GM12878 (cell line): ENCODE results near the gene JAKMIP1. TPM values are rescaled to one million over a fixed set of nuclear protein-coding genes. Genes with fewer than 3 reads are reported as not detected.
A peak's percentile ranks its signal among the peaks of the same experiment; 100 is the strongest.

ENCODE experiments used
- ATAC-seq: fragments of 200-7000 bp; cut with Tn5 transposase; 3 replicates; pipeline ENCODE4 v1.9.1; 2020; ENCODE audit warnings: mild to moderate bottlenecking, moderate library complexity
- BruUV-seq: library from RNA; stranded (reverse); fragments of 400-500 nt; replicated peaks from 2 replicates; lab custom pipeline; 2021; lab: Mats Ljungman, UMichigan
- CTCF ChIA-PET: fragments of 300-600 bp; sonication (Branson Sonifier 250); formaldehyde crosslinking; extraction: SDS; loops from one replicate; lab custom pipeline; 2021; ENCODE audit warnings: inconsistent platforms; lab: Yijun Ruan, JAX
- POLR2A ChIA-PET: fragments of 350-600 bp; formaldehyde crosslinking; extraction: SDS; loops from one replicate; lab custom pipeline; 2021; ENCODE audit warnings: inconsistent platforms; lab: Charles Lee
- RAD21 ChIA-PET: fragments of 300-600 bp; sonication (Branson Sonifier 250); formaldehyde crosslinking; loops from one replicate; lab custom pipeline; 2023; ENCODE audit warnings: antibody characterized with exemption; ENCODE audit not compliant: unreplicated experiment; lab: Charles Lee
- SMC1A ChIA-PET: fragments of 300-600 bp; sonication (Branson Sonifier 250); formaldehyde crosslinking; loops from one replicate; lab custom pipeline; 2023; ENCODE audit not compliant: unreplicated experiment, uncharacterized antibody; lab: Charles Lee
- DNase-seq: peaks from one replicate; pipeline ENCODE4 v3.0.0-alpha.2; 2011; ENCODE audit warnings: low read depth, low spot score
- FAIRE-seq: peaks from 3 replicates; lab custom pipeline; 2011; peaks lifted over from hg19 to GRCh38; lab: Jason Lieb, UNC
- H2AFZ ChIP-seq: 2 replicates; pipeline ENCODE4 v1.6.0; 2011; ENCODE audit warnings: low read depth, low read length, control low read depth; ENCODE audit not compliant: control insufficient read depth
- H3K27ac ChIP-seq: 2 replicates; pipeline ENCODE4 v1.5.1; 2011; ENCODE audit warnings: control low read depth; ENCODE audit not compliant: control insufficient read depth, insufficient read depth
- H3K27me3 ChIP-seq, 2 experiments: replicated peaks in 1 of 2; 2 replicates each; pipeline versions ENCODE4 v1.6.0 to v1.6.1; 2011; ENCODE audit warnings: low read length in 1 of 2; ENCODE audit not compliant: control insufficient read depth in 2 of 2, insufficient read depth in 2 of 2
- H3K36me3 ChIP-seq, 2 experiments: 2 replicates each; pipeline ENCODE4 v1.5.1; 2011; ENCODE audit warnings: low read length in 1 of 2; ENCODE audit not compliant: control insufficient read depth in 2 of 2, insufficient read depth in 2 of 2
- H3K4me1 ChIP-seq: 2 replicates; pipeline ENCODE4 v1.6.1; 2011; ENCODE audit warnings: mild to moderate bottlenecking, low read length, moderate library complexity, mixed read lengths; ENCODE audit not compliant: control insufficient read depth, insufficient read depth
- H3K4me2 ChIP-seq: 2 replicates; pipeline ENCODE4 v1.6.0; 2011; ENCODE audit warnings: control low read depth; ENCODE audit not compliant: control insufficient read depth, insufficient read depth
- H3K4me3 ChIP-seq: fragments of 200-600 bp; sonication (generic); 2 replicates; pipeline ENCODE4 v1.5.1; 2016
- H3K79me2 ChIP-seq: 2 replicates; pipeline ENCODE4 v1.6.0; 2011; ENCODE audit warnings: low read length; ENCODE audit not compliant: control insufficient read depth, insufficient read depth
- H3K9ac ChIP-seq: 2 replicates; pipeline ENCODE4 v1.8.0; 2011; ENCODE audit warnings: low read length, control low read depth, mixed read lengths; ENCODE audit not compliant: control insufficient read depth, insufficient read depth
- H3K9me3 ChIP-seq: replicated peaks from 3 replicates; pipeline ENCODE4 v1.5.1; 2011; ENCODE audit warnings: mild to moderate bottlenecking, low read length; ENCODE audit not compliant: control insufficient read depth, insufficient read depth
- H4K20me1 ChIP-seq: 2 replicates; pipeline ENCODE4 v1.6.0; 2011; ENCODE audit not compliant: control insufficient read depth, insufficient read depth
- BCL11A ChIP-seq: IDR thresholded peaks from 2 replicates; pipeline ENCODE4 v1.6.1; 2011; ENCODE audit warnings: low read depth, low read length
- BCL3 ChIP-seq: IDR thresholded peaks from 2 replicates; pipeline ENCODE4 v1.6.1; 2011; ENCODE audit warnings: borderline replicate concordance, low read depth, mild to moderate bottlenecking, moderate library complexity, low read length; ENCODE audit not compliant: insufficient read depth, poor library complexity, severe bottlenecking
- CREM ChIP-seq: IDR thresholded peaks from 2 replicates; pipeline ENCODE4 v1.6.1; 2014; ENCODE audit warnings: antibody characterized with exemption, low read depth
- EED ChIP-seq: sonication (generic); IDR thresholded peaks from 2 replicates; pipeline ENCODE4 v1.6.1; 2016; ENCODE audit warnings: antibody characterized with exemption, low read depth
- EGR1 ChIP-seq, 2 experiments: IDR thresholded peaks; 1 replicate in 1 of 2; 2 replicates in 1 of 2; pipeline ENCODE4 v1.6.1; 2011 to 2012; ENCODE audit warnings: low read depth in 2 of 2, low read length in 2 of 2, borderline replicate concordance in 1 of 2, mild to moderate bottlenecking in 1 of 2, moderate library complexity in 1 of 2
- IRF4 ChIP-seq: IDR thresholded peaks from 2 replicates; pipeline ENCODE4 v1.6.1; 2011; ENCODE audit warnings: low read depth, low read length
- NBN ChIP-seq: fragments of 450-650 bp; IDR thresholded peaks from 2 replicates; pipeline ENCODE4 v1.6.1; 2016
- WGBS: methylation state at CpG from one replicate; pipeline ENCODE4 v1.1.6; 2016; ENCODE audit warnings: low lambda C conversion rate; ENCODE audit not compliant: insufficient replicate concordance, insufficient coverage; ENCODE audit errors: missing lambda C conversion rate; 5-methylcytosine and 5-hydroxymethylcytosine counted together
- in situ Hi-C: fragments of 300-500 bp; cut with MboI; formaldehyde crosslinking; loops from 9 replicates; pipeline ENCODE4 v1.14.3; 2018; ENCODE audit warnings: mixed read lengths
- intact Hi-C: fragments of 100-400 bp; cut with micrococcal nuclease; formaldehyde crosslinking; loops from one replicate; pipeline ENCODE4 v1.14.2; 2022; ENCODE audit not compliant: unreplicated experiment
- polyA plus RNA-seq, 11 experiments: library from polyadenylated mRNA; depleted of rRNA in 4 of 11; unstranded in 6 of 11; stranded (reverse) in 5 of 11; fragments of >200 nt; fragmentation: Nextera tagmentation in 4 of 11; fragmentation: Illumina TruSeq in 1 of 11; extraction: Ambion mirVana in 4 of 11; extraction: Trizol in 1 of 11; gene quantifications; 1 replicate in 1 of 11; 2 replicates in 10 of 11; pipeline versions ENCODE4 v1.2.1 to v1.2.3, GENCODE V29; 2011 to 2016; ENCODE audit warnings: inconsistent platforms in 2 of 11, missing spikeins in 2 of 11, low read depth in 1 of 11
- total RNA-seq, 4 experiments: library from RNA; depleted of rRNA in 3 of 4; stranded (reverse); fragments of >200 nt in 3 of 4; fragmentation: Illumina TruSeq in 1 of 4; extraction: Trizol in 1 of 4; gene quantifications; 2 replicates each; pipeline versions ENCODE4 v1.2.1 to v1.2.3, GENCODE V29; 2013 to 2021
- TF ChIP-seq, protein P1 (sequence below): fragments of 450-650 bp; formaldehyde crosslinking; IDR thresholded peaks from 2 replicates; pipeline ENCODE4 v1.4.0; 2022; ENCODE audit warnings: mild to moderate bottlenecking, moderate library complexity
- TF ChIP-seq, protein P2 (sequence below): fragments of 450-650 bp; conservative IDR thresholded peaks from 2 replicates; pipeline ENCODE4 v1.6.1; 2017; ENCODE audit warnings: mild to moderate bottlenecking, moderate library complexity
- TF ChIP-seq, protein P3 (sequence below): IDR thresholded peaks from 2 replicates; pipeline ENCODE4 v1.6.1; 2012; ENCODE audit warnings: low read depth, low read length, improper control_type of control experiment

JAKMIP1 gene
- total and polyA plus RNA-seq, 10 of the 15 experiments (the other 5 are each of a cell fraction or from before 2014, with no cell fraction given): 0.52 to 16.7 (median 12.3) TPM

DNA sequence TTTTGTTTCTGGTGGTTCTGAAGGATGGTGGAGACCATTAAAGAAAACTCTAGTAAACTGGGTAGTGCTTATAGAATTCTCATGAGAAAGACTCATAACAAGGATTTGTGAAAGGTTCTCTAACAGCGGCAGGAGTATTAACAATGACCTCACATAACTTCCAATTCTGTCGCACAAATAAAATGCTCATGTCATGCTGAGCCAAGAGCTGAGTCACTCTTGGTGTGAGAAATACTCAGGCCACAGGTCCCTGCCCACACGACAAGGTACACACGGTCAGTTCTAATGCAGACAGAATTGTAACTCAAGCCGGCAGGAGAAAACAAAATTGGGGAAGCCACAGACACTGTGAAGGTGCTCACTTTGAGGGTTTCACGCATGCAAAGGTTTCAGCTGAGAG lies 147.7 kb downstream of the JAKMIP1 start:
- H2AFZ ChIP-seq: no peak overlapping the region
- no peak overlapping the region for H3K4me2 ChIP-seq
- ATAC-seq: no peak
- H3K36me3 ChIP-seq: peaks cover 1 to 5% of the 10 kb centered on the region in 2 experiments; a peak in 3 of 4 replicates
- ChIA-PET CTCF (interaction anchor here (0.6 kb wide), 1 partner anchor 31 kb away, joined by 3 read pairs; no protein-coding TSS in a partner anchor), SMC1A (no interaction called here), POLR2A (interaction anchor here (0.7 kb wide), 1 partner anchor 67 kb away, joined by 5 read pairs; no protein-coding TSS in a partner anchor), RAD21 (interaction anchor here (0.7 kb wide), 1 partner anchor 19 kb away, joined by 6 read pairs; no protein-coding TSS in a partner anchor)
- intact Hi-C loops: no loop called here
- no peaks in the 10 kb centered on the region for H4K20me1 ChIP-seq
- BruUV-seq: no TSS peak
- in situ Hi-C loops: no loop called here
- H3K9me3 ChIP-seq: peaks cover 4% of the 10 kb centered on the region; the same call in 1 of the 3 replicates
- no peaks in the 10 kb centered on the region for H3K4me1 ChIP-seq
- no peak for DNase-seq
- WGBS: 82% methylated on average over 6 of the region's 6 CpGs
- FAIRE-seq: no peak
- no peaks in the 10 kb centered on the region for H3K79me2 ChIP-seq
- TF ChIP-seq IRF4 (no peak), NBN (no peak), BCL3 (peak; percentile 67)
- H3K27me3 ChIP-seq: no peaks in the 10 kb centered on the region
- no peak overlapping the region for H3K4me3 ChIP-seq
- no peak overlapping the region for H3K9ac ChIP-seq
- no peak overlapping the region for H3K27ac ChIP-seq

- no peak for ATAC-seq
- intact Hi-C loops (no loop called here), in situ Hi-C loops (no loop called here)
- Histone ChIP-seq H3K9me3 (no peaks in the 10 kb centered on the region), H3K4me1 (no peaks in the 10 kb centered on the region), H4K20me1 (no peaks in the 10 kb centered on the region), H3K79me2 (no peaks in the 10 kb centered on the region), H3K4me3 (no peak overlapping the region), H3K27me3 (no peaks in the 10 kb centered on the region; a peak in 1 of 4 replicates), H3K36me3 (no peaks in the 10 kb centered on the region; a peak in 1 of 4 replicates), H3K9ac (no peak overlapping the region), H2AFZ (no peak overlapping the region), H3K27ac (no peak overlapping the region), H3K4me2 (no peak overlapping the region)
- BruUV-seq: no TSS peak
- ChIA-PET RAD21 (no interaction called here), SMC1A (no interaction called here), POLR2A (no interaction called here), CTCF (no interaction called here)
- no peak for DNase-seq
- WGBS: 62% methylated on average over 17 of the region's 17 CpGs
- no peak for FAIRE-seq
- TF ChIP-seq EGR1 (IDR thresholded peaks at IDR 0.05; ENCODE audit: borderline replicate concordance in 1 of 2, low read depth in 2 of 2, low read length in 2 of 2) (no peak), BCL11A (no peak), EED (no peak), CREM (no peak)
- TF ChIP-seq, protein P1, sequence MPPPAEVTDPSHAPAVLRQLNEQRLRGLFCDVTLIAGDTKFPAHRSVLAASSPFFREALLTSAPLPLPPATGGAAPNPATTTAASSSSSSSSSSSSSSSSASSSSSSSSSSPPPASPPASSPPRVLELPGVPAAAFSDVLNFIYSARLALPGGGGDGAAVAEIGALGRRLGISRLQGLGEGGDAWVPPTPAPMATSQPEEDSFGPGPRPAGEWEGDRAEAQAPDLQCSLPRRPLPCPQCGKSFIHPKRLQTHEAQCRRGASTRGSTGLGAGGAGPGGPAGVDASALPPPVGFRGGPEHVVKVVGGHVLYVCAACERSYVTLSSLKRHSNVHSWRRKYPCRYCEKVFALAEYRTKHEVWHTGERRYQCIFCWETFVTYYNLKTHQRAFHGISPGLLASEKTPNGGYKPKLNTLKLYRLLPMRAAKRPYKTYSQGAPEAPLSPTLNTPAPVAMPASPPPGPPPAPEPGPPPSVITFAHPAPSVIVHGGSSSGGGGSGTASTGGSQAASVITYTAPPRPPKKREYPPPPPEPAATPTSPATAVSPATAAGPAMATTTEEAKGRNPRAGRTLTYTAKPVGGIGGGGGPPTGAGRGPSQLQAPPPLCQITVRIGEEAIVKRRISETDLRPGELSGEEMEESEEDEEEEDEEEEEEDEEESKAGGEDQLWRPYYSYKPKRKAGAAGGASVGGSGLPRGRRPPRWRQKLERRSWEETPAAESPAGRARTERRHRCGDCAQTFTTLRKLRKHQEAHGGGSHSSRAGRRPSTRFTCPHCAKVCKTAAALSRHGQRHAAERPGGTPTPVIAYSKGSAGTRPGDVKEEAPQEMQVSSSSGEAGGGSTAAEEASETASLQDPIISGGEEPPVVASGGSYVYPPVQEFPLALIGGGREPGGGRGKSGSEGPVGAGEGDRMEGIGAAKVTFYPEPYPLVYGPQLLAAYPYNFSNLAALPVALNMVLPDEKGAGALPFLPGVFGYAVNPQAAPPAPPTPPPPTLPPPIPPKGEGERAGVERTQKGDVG (CRISPR knock-in tag): no peak
- TF ChIP-seq, protein P2, sequence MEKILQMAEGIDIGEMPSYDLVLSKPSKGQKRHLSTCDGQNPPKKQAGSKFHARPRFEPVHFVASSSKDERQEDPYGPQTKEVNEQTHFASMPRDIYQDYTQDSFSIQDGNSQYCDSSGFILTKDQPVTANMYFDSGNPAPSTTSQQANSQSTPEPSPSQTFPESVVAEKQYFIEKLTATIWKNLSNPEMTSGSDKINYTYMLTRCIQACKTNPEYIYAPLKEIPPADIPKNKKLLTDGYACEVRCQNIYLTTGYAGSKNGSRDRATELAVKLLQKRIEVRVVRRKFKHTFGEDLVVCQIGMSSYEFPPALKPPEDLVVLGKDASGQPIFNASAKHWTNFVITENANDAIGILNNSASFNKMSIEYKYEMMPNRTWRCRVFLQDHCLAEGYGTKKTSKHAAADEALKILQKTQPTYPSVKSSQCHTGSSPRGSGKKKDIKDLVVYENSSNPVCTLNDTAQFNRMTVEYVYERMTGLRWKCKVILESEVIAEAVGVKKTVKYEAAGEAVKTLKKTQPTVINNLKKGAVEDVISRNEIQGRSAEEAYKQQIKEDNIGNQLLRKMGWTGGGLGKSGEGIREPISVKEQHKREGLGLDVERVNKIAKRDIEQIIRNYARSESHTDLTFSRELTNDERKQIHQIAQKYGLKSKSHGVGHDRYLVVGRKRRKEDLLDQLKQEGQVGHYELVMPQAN: no peak
- TF ChIP-seq, protein P3, sequence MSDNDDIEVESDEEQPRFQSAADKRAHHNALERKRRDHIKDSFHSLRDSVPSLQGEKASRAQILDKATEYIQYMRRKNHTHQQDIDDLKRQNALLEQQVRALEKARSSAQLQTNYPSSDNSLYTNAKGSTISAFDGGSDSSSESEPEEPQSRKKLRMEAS: no peak
Observed at GRCh38 chr4:6050551-6050950, 149.8 kb downstream of the JAKMIP1 start.
